Measurements from ENCODE around the gene TSBP1. TPM values are rescaled to one million over a fixed set of nuclear protein-coding genes. Genes with fewer than 3 reads are reported as not detected.
"Not testable (repeated sequence)": the region's sequence is repeated elsewhere in the genome, so short reads cannot be mapped to it uniquely, and the experiment has no call there.

TSBP1 gene
- total RNA-seq, 1 experiment from 2014 or later = not detected

DNA sequence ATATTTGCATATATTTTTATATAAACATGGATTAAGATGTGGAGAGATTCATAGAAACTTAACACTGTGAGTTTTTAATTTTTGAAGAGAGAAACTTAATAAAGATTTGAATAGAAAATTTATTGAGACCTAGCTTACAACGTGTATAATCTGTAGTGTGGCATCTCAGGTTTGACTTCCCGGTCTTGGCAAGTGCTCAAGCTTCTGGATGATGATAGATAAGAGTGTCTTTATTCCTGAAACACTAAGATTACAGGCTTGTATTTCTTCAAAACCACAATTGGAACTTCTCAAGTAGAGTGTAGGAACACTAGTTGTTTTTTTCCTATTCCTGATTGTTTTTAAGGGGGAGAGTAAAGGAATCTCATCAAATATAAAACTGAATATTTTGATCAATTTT, 83.3 kb downstream of the TSBP1 start:
- DNase-seq (ENCODE audit: low spot score) = no peak

DNA sequence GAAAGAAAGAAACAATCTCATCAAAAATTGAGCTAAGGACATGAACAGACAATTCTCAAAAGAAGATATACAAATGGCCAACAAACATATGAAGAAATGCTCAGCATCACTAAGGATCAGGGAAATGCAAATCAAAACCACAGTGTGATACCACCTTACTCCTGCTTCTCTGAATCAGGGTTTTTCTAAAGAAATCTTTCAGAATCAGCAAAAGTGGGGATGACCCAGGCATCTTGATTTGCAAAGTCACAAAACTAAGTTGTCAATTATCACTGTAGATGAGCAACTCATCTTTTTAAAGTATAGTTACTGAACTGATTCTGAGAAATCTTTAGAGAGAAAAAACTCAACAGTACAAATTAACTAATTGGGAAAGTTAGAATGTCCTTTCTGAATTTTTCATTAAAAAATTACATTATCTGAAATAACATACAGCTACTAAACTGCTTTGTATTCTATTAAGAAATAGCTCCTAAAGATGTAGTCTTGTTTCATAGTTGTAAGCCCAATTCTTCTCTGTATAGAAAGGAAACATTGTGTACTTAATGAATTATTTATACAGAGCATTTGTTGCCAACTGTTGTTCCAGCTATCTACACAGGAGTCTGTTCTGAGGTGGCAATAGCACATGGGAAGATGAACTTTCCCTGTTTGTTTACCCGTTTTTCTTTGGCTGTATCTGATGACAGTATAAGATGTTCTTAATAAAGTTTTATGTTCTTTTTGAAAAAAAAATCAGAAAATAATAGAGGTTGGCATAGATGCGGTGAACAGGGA, 97.7 kb downstream of the TSBP1 start:
- DNase-seq (ENCODE audit: low spot score) = not testable (repeated sequence)

DNA sequence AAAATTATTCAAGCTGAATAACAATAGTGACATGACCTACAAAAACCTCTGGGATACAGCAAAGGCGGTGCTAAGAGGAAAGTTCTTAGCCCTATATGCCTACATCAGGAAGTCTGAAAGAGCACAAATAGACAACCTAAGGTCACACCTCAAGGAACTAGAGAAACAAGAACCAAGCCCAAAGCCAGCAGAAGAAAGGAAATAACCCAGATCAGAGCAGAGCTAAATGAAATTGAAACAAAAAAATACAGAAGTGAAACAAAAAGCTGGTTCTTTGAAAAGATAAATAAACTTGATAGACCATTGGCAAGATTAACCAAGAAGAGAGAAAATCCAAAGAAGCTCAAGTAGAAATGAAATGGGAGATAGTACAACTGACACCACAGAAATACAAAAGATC, 100.3 kb downstream of the TSBP1 start:
- DNase-seq (ENCODE audit: low spot score) = no peak

DNA sequence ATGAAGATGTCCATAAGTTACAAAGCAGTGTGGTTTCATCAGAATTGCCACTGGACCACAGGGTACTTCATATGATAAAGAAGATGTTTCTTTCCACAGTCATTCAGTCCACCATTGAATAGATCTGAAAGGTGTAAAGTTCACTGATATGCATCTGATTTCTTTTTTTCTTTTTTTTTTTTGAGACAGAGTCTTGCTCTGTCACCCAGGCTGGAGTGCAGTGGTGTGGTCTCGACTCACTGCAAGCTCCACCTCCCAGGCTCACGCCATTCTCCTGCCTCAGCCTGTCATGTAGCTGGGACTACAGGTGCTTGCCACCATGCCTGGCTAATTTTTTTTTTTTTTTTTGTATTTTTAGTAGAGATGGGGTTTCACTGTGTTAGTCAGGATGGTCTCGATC, 103.2 kb downstream of the TSBP1 start:
- DNase-seq (ENCODE audit: low spot score) = not testable (repeated sequence)

DNA sequence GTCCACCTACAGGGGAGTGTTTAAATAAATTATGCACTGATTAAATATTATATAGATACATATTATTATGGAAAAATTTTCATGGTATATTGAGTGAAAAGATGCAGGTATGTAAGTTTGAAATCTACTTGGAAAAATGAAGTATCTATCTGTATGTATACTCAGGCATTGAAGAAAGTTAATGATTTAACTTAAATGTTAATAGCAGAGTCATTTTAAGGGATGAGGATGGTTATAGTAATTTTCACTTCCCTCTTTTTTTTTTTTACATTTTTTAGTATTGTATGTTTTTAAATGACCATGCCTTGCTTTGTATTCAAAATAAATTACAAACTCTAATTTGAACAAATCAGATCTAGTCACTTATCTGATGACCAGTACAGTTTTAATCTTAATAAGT, 104.7 kb downstream of the TSBP1 start:
- no peak for DNase-seq (ENCODE audit: low spot score)

DNA sequence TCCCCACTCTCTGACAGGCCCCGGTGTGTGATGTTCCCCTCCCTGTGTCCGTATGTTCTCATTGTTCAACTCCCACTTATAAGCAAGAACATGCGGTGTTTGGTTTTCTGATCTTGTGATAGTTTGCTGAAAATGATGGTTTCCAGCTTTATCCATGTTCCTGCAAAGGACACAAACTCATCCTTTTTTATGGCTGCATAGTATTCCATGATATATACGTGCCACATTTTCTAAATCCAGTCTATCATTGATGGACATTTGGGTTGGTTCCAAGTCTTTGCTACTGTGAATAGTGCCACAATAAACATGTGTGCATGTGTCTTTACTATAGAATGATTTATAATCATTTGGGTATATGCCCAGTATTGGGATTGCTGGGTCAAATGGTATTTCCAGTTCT, 114.4 kb downstream of the TSBP1 start:
- DNase-seq (ENCODE audit: low spot score) = not testable (repeated sequence)

DNA sequence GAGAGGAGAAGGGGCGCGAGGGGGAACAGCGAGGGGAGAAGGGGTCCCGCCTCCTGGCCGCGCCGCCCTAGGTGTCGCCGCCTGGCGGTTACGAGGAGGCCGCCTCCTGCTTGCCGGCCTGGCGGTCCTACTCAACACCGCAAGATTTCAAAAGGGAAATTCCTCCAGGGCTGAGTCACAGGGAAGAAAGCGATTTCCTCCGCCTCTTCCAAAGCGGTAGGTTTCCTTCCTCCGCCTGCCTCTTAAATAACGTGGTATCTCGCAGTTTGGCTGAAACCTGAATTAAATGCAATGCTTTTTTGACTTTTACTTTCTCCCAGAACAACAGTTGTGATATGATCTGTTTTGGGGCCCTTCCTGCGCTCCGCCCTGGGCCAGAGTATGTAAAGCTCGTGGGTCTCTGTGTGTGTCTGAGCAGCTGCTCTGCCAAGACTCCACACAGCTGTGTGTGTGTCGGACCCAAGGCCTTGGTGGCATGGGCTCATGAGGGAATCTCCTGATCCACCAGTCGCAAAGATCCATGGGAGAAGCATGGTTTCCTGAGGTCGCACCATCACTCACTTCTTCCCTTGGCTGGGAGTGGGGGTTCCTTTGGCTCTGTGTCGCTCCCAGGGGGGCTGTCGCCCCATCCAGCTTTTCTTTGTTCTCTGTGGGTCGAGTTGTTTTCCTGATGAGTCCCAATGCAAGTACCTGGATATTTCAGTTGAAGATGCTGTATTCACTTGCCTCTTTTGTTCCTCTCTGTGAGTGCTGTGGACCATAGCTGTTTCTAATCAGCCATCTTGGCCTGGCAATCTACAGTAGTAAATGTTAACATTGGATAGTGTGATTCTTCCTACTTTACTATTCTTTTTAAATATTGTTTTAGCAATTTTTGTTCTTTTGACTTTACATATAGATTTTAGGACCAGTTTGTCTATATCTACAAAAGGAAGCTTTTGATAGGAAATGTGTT, 116.2 kb downstream of the TSBP1 start:
- peak; percentile 88 for DNase-seq (ENCODE audit: low spot score)

DNA sequence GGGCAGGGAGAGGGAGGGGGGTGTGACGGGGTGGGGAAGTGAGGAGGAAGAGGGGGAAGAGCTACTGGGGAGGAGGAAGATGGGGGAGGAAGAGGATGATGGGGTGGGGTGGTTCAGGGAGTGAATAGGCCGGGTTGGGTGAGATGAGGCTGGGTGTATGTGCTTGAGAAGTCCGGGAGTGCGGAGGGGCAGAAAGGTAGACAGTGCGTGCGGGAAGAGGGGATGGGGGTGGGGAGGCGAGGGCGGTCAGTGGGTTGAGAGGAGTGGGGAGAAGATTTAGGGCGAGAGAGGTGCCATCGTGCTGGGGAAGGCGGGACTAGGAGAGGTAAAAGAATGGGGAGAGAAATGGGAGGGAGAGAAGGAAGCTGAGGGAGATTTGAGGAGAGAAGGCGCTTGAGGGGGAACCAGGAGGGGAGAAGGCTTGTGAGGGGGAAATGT, 116.9 kb downstream of the TSBP1 start:
- peak; percentile 49 for DNase-seq (ENCODE audit: low spot score)

DNA sequence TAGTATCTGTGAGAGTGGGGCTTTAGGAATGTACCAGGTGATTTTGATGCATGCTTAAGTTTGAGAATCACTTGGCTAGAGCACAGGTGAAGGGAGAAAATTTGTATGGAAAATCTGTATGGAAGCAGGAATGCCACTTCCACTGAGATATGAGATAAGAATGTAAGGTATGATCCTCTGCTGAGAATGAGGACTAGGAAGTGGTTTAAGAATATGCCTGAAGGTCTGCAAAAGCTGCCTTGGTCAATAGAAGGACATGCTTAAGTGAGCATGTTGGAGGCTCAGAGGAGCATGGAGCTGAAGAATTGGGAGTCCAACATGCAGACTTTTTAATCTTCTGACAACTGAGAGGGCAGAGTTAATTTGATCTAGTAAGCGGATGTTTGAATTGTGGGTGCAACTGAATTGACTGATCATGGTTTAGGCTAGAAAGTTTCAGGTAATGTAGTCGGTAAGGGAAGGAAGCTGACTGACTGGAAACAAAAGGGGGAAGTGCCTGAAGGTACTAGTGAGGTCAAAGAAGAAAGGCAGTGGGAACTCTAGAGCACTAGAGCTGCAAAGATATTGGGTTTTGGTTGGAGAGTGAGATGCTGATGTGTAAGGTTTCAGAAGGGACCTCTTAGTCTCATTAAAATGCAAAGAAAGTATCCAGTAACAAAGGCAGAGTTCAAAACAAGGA, 119.2 kb downstream of the TSBP1 start:
- DNase-seq (ENCODE audit: low spot score) = no peak

DNA sequence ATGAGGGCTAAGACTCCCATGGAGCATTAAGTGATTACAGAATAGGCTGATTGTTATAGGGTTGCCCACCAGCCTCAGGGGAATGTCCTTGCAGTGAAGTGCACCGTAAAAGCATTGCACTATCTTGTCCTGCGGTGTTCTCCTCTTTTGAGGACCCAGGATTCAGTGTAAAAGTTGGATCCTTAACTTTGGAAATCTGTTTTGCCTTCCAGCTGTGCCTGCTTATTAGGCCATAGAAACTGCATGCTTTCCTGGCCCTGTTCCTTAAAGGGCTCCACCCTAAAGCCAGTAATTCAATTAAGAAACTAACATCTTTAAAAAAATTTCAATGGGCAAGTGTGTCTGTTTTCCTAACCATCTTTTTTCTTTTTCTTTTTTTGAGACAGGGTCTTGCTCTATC, 122.4 kb downstream of the TSBP1 start:
- DNase-seq (ENCODE audit: low spot score) = no peak

DNA sequence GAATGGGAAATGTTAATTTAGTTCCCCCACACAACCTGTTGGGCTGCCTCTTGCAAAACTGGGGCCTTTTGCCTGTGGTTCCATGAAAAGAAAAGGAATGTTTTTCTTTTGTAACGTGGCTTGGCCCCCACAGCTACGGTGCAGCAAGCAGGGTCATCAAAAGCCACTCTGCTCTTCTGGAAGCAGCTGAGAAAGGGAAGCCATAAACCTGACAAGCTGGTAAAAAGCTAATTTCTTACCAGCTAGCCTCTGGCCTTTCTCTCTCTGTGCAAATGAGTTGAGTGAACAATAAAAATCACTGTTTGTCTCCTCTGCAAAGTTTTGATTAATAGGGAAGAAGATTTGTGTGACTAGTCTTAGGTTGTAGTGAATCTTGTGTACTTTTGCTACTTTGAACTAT, 124.3 kb downstream of the TSBP1 start:
- DNase-seq (ENCODE audit: low spot score) = no peak

DNA sequence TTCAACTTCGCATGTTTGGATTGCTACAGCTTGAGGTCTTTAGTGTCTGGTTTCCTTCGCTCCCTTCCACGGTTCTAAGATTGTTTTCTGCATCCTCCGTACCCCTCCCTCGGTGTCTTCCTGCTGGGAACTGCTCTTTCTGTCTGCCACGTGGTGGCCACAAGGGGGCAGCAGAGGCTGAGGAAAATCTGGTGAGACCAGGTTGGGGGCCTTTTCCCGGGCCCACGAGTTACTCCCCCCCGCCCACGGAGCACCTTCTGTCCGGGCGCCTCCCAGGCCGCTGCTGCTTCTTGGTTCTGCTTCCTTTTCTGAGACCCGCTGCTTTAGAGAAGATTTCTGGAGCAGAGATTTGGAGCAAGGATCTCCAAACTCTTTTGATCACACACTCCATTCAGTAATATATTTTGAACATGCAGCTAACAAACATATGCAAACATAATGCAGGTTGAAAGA, 126.7 kb downstream of the TSBP1 start:
- DNase-seq (ENCODE audit: low spot score) = peak; percentile 63

DNA sequence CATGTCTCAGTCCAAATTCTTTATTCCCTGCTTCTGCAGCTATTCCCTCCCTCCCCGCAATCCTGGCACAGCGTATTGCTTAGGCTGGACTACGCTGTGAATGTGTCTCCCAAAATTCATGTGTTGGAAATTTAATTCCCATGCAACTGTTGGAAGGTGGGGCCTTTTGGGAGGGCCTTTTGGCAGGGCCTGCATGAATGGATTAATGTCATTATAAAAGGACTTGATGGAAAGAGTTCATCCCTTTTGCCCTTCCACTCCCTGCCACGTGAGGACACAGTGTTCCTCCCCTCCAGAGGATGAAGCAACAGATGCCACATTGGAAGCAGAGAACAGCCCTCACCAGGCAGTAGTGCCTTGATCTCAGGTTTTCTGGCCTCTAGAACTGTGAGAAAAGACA, 127.4 kb downstream of the TSBP1 start:
- no peak for DNase-seq (ENCODE audit: low spot score)

Other genes with a start within 250 kb of the TSBP1 start
- gene ATF6B, start 243.7 kb downstream of the TSBP1 start, total RNA-seq (2014; rRNA removed; shearing (Covaris generic)) = 19.9 and 22.2 TPM in 2 replicates
- gene FKBPL, start 241.6 kb downstream of the TSBP1 start, total RNA-seq (2014; rRNA removed; shearing (Covaris generic)) = 4.8 and 8.8 TPM in 2 replicates
- not detected in 2 replicates for gene PRRT1, start 220.0 kb downstream of the TSBP1 start, total RNA-seq (2014; rRNA removed; shearing (Covaris generic))
- gene PPT2, start 217.8 kb downstream of the TSBP1 start, total RNA-seq (2014; rRNA removed; shearing (Covaris generic)) = 4.7 and 7.7 TPM in 2 replicates
- 1.9 and 4.9 TPM in 2 replicates for gene EGFL8, start 207.3 kb downstream of the TSBP1 start, total RNA-seq (2014; rRNA removed; shearing (Covaris generic))
- gene AGPAT1, start 195.8 kb downstream of the TSBP1 start, total RNA-seq (2014; rRNA removed; shearing (Covaris generic)) = 29.6 and 36.2 TPM in 2 replicates
- 59.4 and 61.7 TPM in 2 replicates for gene RNF5, start 193.5 kb downstream of the TSBP1 start, total RNA-seq (2014; rRNA removed; shearing (Covaris generic))
- gene AGER, start 187.7 kb downstream of the TSBP1 start, total RNA-seq (2014; rRNA removed; shearing (Covaris generic)) = 0.60 and 2.2 TPM in 2 replicates
- 18.1 and 21.4 TPM in 2 replicates for gene PBX2, start 181.7 kb downstream of the TSBP1 start, total RNA-seq (2014; rRNA removed; shearing (Covaris generic))
- 3.1 and 3.4 TPM in 2 replicates for gene GPSM3, start 179.3 kb downstream of the TSBP1 start, total RNA-seq (2014; rRNA removed; shearing (Covaris generic))
- 0.81 and 1.6 TPM in 2 replicates for gene NOTCH4, start 147.8 kb downstream of the TSBP1 start, total RNA-seq (2014; rRNA removed; shearing (Covaris generic))
- not detected in 2 replicates for gene BTNL2, start 35.3 kb upstream of the TSBP1 start, total RNA-seq (2014; rRNA removed; shearing (Covaris generic))
- not detected in 2 replicates for gene HLA-DRA, start 68.0 kb upstream of the TSBP1 start, total RNA-seq (2014; rRNA removed; shearing (Covaris generic))
- not detected in 2 replicates for gene HLA-DRB5, start 158.4 kb upstream of the TSBP1 start, total RNA-seq (2014; rRNA removed; shearing (Covaris generic))
- 0.07 TPM in 1 of 2 replicates, not detected in the other for gene HLA-DRB1, start 217.9 kb upstream of the TSBP1 start, total RNA-seq (2014; rRNA removed; shearing (Covaris generic))